ENCODE data around the gene FERMT3. TPM values are rescaled to one million over a fixed set of nuclear protein-coding genes. Genes with fewer than 3 reads are reported as not detected.

Gene FERMT3
- total RNA-seq, 4 donors from 2014 or later: 23.5 to 97.6 (median 42.2) TPM

DNA sequence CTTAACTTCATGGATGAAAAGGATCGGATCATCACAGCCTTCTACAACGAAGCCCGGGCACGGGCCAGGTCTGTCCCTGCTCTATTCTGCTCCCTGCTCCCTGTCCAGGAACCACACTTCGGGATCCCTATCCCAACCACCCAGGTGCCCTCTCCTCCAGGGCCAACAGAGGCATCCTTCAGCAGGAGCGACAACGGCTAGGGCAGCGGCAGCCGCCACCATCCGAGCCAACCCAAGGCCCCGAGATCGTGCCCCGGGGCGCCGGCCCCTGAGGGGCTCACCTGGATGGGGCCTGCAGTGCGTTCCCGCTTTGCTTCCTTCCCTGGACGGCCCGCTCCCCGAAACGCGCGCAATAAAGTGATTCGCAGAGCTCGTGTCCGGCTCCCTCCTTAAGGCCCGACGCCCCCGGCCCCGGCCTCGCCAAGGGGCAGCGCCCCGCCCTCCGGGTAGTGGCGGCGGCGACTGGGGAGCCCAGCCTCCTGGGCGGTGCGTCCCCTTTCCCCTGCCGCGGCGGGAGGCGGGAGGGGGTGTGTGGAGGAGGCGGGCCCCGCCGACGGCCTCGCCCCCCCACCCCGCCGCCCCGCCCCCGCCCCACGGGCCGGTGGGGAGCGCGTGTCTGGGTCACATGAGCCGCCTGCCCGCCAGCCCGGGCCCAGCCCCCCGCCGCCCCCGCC lies 27.5 kb downstream of the FERMT3 start, which contains the start of gene VEGFB:
Gene VEGFB, plus strand, starts transcription at position 672 of the 674 bp plus-strand sequence. CDS start 250 bp downstream, outside the sequence.
- no peak for TF ChIP-seq CTCF (IDR thresholded peaks at IDR 0.05; ENCODE audit: low read depth)

- TF ChIP-seq CTCF (IDR thresholded peaks at IDR 0.05; ENCODE audit: low read depth): no peak
Measured at GRCh38 chr11:64234647-64235379, 28.3 kb downstream of the FERMT3 start.

DNA sequence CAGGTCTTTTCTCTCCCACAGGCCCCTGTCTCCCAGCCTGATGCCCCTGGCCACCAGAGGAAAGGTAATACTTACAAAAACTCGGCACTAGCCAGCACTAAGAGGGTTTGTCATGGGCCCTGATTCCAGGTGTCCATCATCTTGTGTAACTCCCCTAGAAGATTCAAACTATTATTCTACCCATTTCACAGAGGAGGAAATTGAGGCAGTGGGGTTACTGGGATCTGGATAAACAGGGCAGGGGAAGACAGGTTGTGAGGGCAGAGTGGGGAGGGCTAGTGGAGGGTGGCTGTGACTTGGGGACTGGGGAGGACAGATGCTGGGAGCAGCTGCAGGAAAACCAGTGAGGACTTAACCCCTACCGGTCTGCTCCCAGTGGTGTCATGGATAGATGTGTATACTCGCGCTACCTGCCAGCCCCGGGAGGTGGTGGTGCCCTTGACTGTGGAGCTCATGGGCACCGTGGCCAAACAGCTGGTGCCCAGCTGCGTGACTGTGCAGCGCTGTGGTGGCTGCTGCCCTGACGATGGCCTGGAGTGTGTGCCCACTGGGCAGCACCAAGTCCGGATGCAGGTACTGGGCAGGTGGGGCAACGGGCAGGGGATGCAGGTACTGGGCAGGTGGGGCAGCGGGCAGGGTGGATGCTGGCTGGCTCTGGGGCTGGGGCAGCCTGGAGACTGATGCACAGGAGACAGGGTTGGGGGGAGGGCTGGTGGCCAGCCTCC lies 29.1 kb downstream of the FERMT3 start:
- TF ChIP-seq CTCF (IDR thresholded peaks at IDR 0.05; ENCODE audit: low read depth): no peak

DNA sequence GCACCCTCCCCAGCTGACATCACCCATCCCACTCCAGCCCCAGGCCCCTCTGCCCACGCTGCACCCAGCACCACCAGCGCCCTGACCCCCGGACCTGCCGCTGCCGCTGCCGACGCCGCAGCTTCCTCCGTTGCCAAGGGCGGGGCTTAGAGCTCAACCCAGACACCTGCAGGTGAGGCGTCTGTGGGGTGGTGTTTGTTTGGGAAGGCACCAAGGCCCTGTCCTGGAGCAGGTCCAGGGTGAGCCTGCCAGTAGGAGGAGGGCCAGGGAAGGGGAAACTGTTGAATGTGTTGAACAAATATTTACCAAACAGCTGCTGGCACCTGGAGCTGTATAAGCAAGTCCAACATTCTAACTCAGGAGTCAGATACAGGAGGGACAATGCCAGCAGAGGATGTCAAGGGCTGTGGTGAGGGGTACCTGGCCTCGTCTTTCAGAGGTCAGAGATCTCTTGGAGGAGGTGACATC lies 31.0 kb downstream of the FERMT3 start:
- no peak for TF ChIP-seq CTCF (IDR thresholded peaks at IDR 0.05; ENCODE audit: low read depth)

GRCh38 chr11:64238076-64238475 lies 31.6 kb downstream of the FERMT3 start:
- no peak for TF ChIP-seq CTCF (IDR thresholded peaks at IDR 0.05; ENCODE audit: low read depth)

GRCh38 chr11:64238999-64239398 lies 32.5 kb downstream of the FERMT3 start:
- no peak for TF ChIP-seq CTCF (IDR thresholded peaks at IDR 0.05; ENCODE audit: low read depth)

All from subcutaneous adipose tissue (tissue), 4 donors.